HG02588 (cell line): ENCODE data around the gene TSR2.
A peak's percentile ranks its signal among the peaks of the same experiment; 100 is the strongest.

Experiments
- ATAC-seq: cut with Tn5 transposase; IDR thresholded peaks from one replicate; pipeline ENCODE4 v1.9.1; 2021; ENCODE audit warnings: mild to moderate bottlenecking, moderate library complexity; ENCODE audit not compliant: unreplicated experiment

The TSR2 gene

GRCh38 chrX:54439960-54440871 lies at the start of gene TSR2:
TSS of gene TSR2 (plus strand) at chrX:54440404. CDS start at chrX:54440422, 18 bp downstream.
- ATAC-seq, result peak; percentile 99

GRCh38 chrX:54397113-54397512 lies 43.1 kb upstream of the TSR2 start:
- ATAC-seq, result no peak

- no peak for ATAC-seq
Measured at GRCh38 chrX:54407266-54407665, 32.9 kb upstream of the TSR2 start.

GRCh38 chrX:54411732-54412131 lies 28.5 kb upstream of the TSR2 start:
- ATAC-seq, result no peak

- ATAC-seq, result no peak
Measured at GRCh38 chrX:54413753-54414152, 26.5 kb upstream of the TSR2 start.

GRCh38 chrX:54415534-54416350 lies 24.5 kb upstream of the TSR2 start:
- ATAC-seq, result no peak

GRCh38 chrX:54416965-54417364 lies 23.2 kb upstream of the TSR2 start:
- no peak for ATAC-seq

- ATAC-seq, result no peak
Measured at GRCh38 chrX:54419559-54420302, 20.5 kb upstream of the TSR2 start.

- ATAC-seq, result no peak
Measured at GRCh38 chrX:54422168-54422567, 18.0 kb upstream of the TSR2 start.

- ATAC-seq, result no peak
Measured at GRCh38 chrX:54423161-54423888, 16.9 kb upstream of the TSR2 start.

- ATAC-seq, result no peak
Measured at GRCh38 chrX:54427837-54428424, 12.3 kb upstream of the TSR2 start.

- no peak for ATAC-seq
Measured at GRCh38 chrX:54430519-54430918, 9.7 kb upstream of the TSR2 start.

- ATAC-seq, result no peak
Measured at GRCh38 chrX:54435121-54435520, 5.1 kb upstream of the TSR2 start.

GRCh38 chrX:54442790-54443189 lies 2.6 kb downstream of the TSR2 start:
- no peak for ATAC-seq

GRCh38 chrX:54444752-54445151 lies 4.5 kb downstream of the TSR2 start:
- ATAC-seq, result no peak

GRCh38 chrX:54446084-54446483 lies 5.9 kb downstream of the TSR2 start:
- no peak for ATAC-seq

- no peak for ATAC-seq
Measured at GRCh38 chrX:54447461-54447860, 7.3 kb downstream of the TSR2 start.

GRCh38 chrX:54449929-54450328 lies 9.7 kb downstream of the TSR2 start:
- no peak for ATAC-seq

GRCh38 chrX:54452920-54453319 lies 12.7 kb downstream of the TSR2 start:
- no peak for ATAC-seq
